Measurements from ENCODE around the gene MBNL1.

Gene MBNL1

DNA sequence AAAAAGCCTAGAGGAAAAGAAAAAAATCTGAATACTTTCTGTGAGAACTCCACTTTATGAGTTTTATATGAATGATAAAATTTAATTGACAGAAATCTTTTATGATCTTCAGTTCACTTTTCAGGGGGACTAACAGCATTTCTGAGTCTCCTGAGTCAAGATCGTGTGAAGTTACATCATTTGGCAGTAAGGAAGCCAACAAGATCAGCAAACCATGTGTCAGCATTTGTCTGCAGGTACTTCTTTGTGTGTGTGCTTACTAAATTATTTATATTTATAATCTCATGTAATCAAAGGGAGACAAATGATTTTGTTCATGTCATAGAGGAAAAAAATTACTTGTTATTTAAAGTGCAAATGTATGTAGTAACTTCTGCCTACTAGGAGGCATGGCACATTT is 217.6 kb downstream of the MBNL1 start:
- Histone ChIP-seq H3K27ac (no peak overlapping the region), H3K9me3 (ENCODE audit: severe bottlenecking) (no peaks in the 10 kb centered on the region), H3K36me3 (no peaks in the 10 kb centered on the region), H3K27me3 (ENCODE audit: insufficient read depth, low read depth, severe bottlenecking) (no peaks in the 10 kb centered on the region), H3K4me3 (ENCODE audit: low read depth, low read length) (no peak overlapping the region)
- TF ChIP-seq, protein P1, sequence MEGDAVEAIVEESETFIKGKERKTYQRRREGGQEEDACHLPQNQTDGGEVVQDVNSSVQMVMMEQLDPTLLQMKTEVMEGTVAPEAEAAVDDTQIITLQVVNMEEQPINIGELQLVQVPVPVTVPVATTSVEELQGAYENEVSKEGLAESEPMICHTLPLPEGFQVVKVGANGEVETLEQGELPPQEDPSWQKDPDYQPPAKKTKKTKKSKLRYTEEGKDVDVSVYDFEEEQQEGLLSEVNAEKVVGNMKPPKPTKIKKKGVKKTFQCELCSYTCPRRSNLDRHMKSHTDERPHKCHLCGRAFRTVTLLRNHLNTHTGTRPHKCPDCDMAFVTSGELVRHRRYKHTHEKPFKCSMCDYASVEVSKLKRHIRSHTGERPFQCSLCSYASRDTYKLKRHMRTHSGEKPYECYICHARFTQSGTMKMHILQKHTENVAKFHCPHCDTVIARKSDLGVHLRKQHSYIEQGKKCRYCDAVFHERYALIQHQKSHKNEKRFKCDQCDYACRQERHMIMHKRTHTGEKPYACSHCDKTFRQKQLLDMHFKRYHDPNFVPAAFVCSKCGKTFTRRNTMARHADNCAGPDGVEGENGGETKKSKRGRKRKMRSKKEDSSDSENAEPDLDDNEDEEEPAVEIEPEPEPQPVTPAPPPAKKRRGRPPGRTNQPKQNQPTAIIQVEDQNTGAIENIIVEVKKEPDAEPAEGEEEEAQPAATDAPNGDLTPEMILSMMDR (IDR thresholded peaks at IDR 0.05; ENCODE audit: low read depth, low read length): no peak
- DNase-seq: no peak

DNA sequence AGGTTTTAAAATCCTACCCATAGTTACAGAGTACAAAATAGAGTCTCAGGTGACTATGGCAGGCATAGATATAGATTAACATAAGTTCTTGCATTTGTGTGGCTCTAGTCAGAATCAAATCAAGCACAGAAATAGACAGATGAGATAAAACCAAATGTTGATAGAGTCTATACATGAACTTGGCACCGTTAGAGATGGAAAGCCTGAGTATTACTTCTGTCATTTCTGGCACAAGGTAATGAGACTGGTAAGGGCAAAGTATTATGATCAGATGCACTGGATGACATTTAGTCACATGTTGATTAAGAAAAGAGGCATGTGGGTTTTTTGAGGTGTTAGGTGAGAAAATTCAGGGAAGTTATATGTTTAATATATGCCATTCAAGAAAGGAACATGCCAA is 219.7 kb downstream of the MBNL1 start:
- no peak overlapping the region for H3K27ac ChIP-seq
- no peaks in the 10 kb centered on the region for H3K9me3 ChIP-seq (ENCODE audit: severe bottlenecking)
- H3K36me3 ChIP-seq: no peaks in the 10 kb centered on the region
- no peak overlapping the region for H3K4me3 ChIP-seq (ENCODE audit: low read depth, low read length)
- H3K27me3 ChIP-seq (ENCODE audit: insufficient read depth, low read depth, severe bottlenecking): no peaks in the 10 kb centered on the region
- TF ChIP-seq, protein P1 (IDR thresholded peaks at IDR 0.05; ENCODE audit: low read depth, low read length): no peak
- no peak for DNase-seq

DNA sequence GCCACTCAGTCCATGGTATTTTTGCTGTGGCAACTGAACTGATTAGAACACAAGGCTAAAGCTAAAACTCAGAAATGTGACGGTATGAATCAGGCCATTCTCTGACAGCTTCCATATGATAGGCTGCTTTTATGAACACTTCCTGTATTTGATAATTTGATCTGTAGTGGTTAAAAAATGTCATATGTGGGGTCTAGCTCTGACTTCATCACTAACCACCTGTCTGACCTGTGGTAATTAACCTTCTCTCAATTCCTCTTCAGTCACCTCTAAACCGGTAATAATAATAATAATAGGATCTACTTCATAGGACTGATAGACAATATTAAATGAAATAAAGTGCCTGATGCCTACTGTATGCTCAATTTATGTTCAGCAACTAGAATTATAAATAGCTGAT is 223.2 kb downstream of the MBNL1 start:
- H3K27ac ChIP-seq: no peak overlapping the region
- TF ChIP-seq, protein P1 (IDR thresholded peaks at IDR 0.05; ENCODE audit: low read depth, low read length): no peak

DNA sequence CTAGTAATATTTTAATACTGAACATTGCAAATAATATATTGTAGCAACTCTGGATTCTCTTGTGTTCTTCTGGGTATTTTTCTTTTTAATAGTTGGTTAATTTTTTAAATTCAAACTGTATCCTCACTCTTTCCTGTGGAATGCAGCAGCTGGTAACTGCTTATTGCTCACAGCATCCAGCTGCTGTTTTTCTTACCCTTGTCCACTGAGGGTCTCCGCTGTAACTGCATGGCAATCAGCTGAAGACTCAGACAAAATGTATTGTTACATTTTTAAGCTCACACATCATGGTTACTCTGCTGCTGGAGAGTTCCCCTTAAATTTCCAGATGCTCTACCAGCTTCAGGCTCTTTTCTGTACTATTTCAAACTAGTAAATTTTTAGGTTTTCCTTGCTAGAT is 227.6 kb downstream of the MBNL1 start:
- Histone ChIP-seq H3K27me3 (ENCODE audit: insufficient read depth, low read depth, severe bottlenecking) (no peaks in the 10 kb centered on the region), H3K27ac (no peak overlapping the region), H3K36me3 (no peaks in the 10 kb centered on the region), H3K9me3 (ENCODE audit: severe bottlenecking) (no peaks in the 10 kb centered on the region), H3K4me3 (ENCODE audit: low read depth, low read length) (no peak overlapping the region)
- TF ChIP-seq, protein P1 (IDR thresholded peaks at IDR 0.05; ENCODE audit: low read depth, low read length): no peak
- no peak for DNase-seq

More for the DNA sequence above, 223.2 kb downstream of the MBNL1 start:
- Histone ChIP-seq H3K36me3 (no peaks in the 10 kb centered on the region), H3K4me3 (ENCODE audit: low read depth, low read length) (no peak overlapping the region), H3K27me3 (ENCODE audit: insufficient read depth, low read depth, severe bottlenecking) (no peaks in the 10 kb centered on the region), H3K9me3 (ENCODE audit: severe bottlenecking) (no peaks in the 10 kb centered on the region)
- no peak for DNase-seq

DNA sequence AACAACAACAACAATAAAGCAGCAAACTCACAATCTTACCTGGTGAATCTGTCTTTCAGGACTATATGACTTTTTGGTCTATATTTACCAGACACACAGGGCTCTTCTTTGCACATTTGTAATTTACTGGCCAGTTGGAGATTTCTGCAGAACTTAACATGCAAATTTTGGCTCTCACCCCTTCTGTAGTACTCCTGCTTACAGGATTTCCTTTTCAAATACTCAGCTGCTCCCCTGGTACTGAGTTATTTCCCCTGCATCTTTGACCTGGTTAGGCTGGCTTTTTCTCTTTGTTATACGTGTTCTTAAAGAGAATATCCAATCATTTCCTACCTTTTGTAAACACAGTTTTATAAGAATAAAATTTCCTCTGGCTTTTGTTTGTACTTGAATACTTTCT is 228.0 kb downstream of the MBNL1 start:
- H3K27me3 ChIP-seq (ENCODE audit: insufficient read depth, low read depth, severe bottlenecking): no peaks in the 10 kb centered on the region
- no peaks in the 10 kb centered on the region for H3K36me3 ChIP-seq
- H3K4me3 ChIP-seq (ENCODE audit: low read depth, low read length): no peak overlapping the region
- TF ChIP-seq, protein P1 (IDR thresholded peaks at IDR 0.05; ENCODE audit: low read depth, low read length): no peak
- no peak for DNase-seq
- H3K9me3 ChIP-seq (ENCODE audit: severe bottlenecking): no peaks in the 10 kb centered on the region
- no peak overlapping the region for H3K27ac ChIP-seq

DNA sequence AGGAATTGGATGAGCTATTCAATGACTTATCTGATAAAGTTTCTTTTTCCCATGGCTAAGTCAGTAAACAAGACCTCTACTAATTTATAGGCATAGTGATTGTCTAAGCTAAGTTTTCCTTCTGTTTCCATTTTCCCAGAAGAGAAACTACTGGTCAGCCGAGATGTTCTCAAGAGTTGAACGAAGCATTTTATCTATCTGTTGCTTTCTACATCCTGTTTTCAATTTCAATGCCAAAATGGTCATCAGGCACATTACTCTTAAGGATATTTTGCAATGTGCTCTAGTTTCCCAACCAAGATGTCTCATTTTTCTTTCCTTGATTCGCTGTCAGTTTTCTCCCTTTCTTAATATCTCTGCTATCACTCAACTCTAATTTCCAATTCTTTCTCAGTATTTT is 228.7 kb downstream of the MBNL1 start:
- no peak for DNase-seq
- H3K27me3 ChIP-seq (ENCODE audit: insufficient read depth, low read depth, severe bottlenecking): no peaks in the 10 kb centered on the region
- no peaks in the 10 kb centered on the region for H3K36me3 ChIP-seq
- H3K27ac ChIP-seq: no peak overlapping the region
- H3K9me3 ChIP-seq (ENCODE audit: severe bottlenecking): no peaks in the 10 kb centered on the region
- TF ChIP-seq, protein P1 (IDR thresholded peaks at IDR 0.05; ENCODE audit: low read depth, low read length): no peak
- H3K4me3 ChIP-seq (ENCODE audit: low read depth, low read length): no peak overlapping the region

Measured in WERI-Rb-1 (cell line).